Prostate gland (tissue), 2 donors: ENCODE data around the gene XRRA1.

Experiments used
- POLR2A ChIP-seq: fragments of 450-650 bp; IDR thresholded peaks from one replicate; pipeline ENCODE4 v1.6.1; 2016; ENCODE audit warnings: antibody characterized with exemption, mild to moderate bottlenecking
- POLR2AphosphoS5 ChIP-seq: sonication (generic); formaldehyde crosslinking; IDR thresholded peaks from one replicate; pipeline ENCODE4 v1.6.1; 2017; ENCODE audit warnings: antibody characterized with exemption
- TF ChIP-seq, protein P1 (sequence below), 4 experiments: fragments of 200-600 bp in 2 of 4; fragments of 450-650 bp in 2 of 4; sonication (generic) in 2 of 4; IDR thresholded peaks; 1 replicate in 3 of 4; 2 replicates in 1 of 4; pipeline ENCODE4 v1.5.1; 2016 to 2019; ENCODE audit warnings: antibody characterized with exemption in 4 of 4, mild to moderate bottlenecking in 2 of 4, moderate library complexity in 2 of 4

DNA sequence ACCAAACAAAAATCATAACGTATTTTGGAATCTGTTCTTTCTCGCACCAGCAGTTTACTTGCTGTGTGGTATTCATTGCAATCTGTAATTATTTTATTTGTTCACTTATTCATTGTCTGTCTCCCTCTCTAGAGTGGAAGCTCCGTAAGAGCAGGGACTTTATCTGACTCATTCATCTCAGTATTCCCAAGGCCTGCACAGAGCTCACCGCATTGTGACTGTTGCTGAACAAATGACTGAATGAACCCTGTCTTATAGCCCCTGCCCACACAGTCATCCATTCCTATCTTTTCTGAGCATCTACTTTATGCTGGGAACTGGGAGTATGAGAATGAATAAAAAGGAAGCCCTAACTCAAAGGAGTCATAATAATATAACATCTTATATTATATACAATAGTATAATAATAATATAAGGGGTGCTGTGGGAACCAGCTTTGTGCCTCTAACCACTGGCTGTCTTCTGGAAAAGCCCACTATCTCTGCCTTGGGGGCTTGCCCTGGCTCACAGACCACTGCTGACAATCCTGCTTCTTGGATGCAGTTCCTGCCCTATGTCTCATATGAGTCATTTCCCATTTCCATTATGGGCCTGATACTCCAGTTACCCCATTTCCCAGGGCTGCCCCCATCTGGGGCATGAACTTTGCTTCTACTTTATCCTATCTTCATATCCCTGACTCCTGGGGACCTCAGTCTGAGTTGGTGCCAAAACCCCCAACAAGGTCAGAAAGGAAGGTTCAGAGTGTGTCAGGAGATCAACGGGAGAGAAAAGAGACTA lies 11.0 kb downstream of the XRRA1 start:
- TF ChIP-seq, protein P1, sequence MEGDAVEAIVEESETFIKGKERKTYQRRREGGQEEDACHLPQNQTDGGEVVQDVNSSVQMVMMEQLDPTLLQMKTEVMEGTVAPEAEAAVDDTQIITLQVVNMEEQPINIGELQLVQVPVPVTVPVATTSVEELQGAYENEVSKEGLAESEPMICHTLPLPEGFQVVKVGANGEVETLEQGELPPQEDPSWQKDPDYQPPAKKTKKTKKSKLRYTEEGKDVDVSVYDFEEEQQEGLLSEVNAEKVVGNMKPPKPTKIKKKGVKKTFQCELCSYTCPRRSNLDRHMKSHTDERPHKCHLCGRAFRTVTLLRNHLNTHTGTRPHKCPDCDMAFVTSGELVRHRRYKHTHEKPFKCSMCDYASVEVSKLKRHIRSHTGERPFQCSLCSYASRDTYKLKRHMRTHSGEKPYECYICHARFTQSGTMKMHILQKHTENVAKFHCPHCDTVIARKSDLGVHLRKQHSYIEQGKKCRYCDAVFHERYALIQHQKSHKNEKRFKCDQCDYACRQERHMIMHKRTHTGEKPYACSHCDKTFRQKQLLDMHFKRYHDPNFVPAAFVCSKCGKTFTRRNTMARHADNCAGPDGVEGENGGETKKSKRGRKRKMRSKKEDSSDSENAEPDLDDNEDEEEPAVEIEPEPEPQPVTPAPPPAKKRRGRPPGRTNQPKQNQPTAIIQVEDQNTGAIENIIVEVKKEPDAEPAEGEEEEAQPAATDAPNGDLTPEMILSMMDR (IDR thresholded peaks at IDR 0.05): no peak
- TF ChIP-seq POLR2A (no peak), POLR2AphosphoS5 (no peak)
